Measurements from ENCODE around the gene CEP164.

The CEP164 gene

DNA sequence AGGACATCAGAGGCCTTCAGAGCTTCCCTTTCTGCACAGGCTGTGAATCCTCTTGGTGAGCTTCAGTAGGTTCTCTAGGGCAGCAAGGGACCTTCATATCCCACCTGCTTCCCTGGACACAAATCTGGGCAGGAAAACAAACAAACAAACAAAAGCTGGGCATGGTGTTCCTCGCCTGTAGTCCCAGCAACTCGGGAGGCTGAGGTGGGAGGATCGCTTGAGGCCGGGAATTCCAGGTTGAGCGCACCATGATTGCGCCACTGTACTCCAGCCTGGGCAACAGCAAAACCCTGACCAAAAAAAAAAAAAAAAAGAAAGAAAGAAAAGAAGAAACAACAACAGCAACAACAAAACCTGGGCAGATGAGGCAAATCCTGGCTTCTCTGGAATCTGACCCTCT lies 92.9 kb downstream of the CEP164 start:
- Histone ChIP-seq H3K9ac (ENCODE audit: low read length) (no peak overlapping the region), H3K27me3 (ENCODE audit: control insufficient read depth, insufficient read depth, low read length) (no peaks in the 10 kb centered on the region), H3K27ac (ENCODE audit: low read depth, low read length) (no peak overlapping the region), H3K4me3 (ENCODE audit: low read length) (no peak overlapping the region), H3K4me1 (ENCODE audit: control insufficient read depth, insufficient read depth, low read length) (no peaks in the 10 kb centered on the region), H3K36me3 (ENCODE audit: control insufficient read depth, insufficient read depth, low read length) (no peaks in the 10 kb centered on the region)

DNA sequence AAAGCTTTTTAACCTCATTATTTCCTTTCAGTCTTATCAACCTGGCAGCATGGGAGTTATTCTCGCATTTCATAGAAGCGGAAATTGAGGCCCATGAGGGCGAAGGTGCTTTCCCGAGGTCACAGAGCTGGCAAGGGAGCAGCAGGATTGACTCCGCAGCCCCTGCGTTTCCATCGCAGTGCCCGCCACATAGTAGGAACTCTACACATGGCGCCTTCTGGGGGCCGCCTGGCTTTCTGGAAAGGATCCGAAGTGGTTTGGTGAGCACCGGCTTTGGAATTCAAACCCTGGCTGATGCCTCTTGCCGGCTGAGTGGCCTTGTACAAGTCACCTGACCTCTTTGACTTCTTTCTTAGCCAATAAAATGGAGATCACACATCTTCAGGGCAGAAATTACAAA lies 93.4 kb downstream of the CEP164 start:
- Histone ChIP-seq H3K27ac (ENCODE audit: low read depth, low read length) (no peak overlapping the region), H3K4me3 (ENCODE audit: low read length) (no peak overlapping the region), H3K27me3 (ENCODE audit: control insufficient read depth, insufficient read depth, low read length) (no peaks in the 10 kb centered on the region), H3K36me3 (ENCODE audit: control insufficient read depth, insufficient read depth, low read length) (no peaks in the 10 kb centered on the region), H3K9ac (ENCODE audit: low read length) (no peak overlapping the region), H3K4me1 (ENCODE audit: control insufficient read depth, insufficient read depth, low read length) (no peaks in the 10 kb centered on the region)

DNA sequence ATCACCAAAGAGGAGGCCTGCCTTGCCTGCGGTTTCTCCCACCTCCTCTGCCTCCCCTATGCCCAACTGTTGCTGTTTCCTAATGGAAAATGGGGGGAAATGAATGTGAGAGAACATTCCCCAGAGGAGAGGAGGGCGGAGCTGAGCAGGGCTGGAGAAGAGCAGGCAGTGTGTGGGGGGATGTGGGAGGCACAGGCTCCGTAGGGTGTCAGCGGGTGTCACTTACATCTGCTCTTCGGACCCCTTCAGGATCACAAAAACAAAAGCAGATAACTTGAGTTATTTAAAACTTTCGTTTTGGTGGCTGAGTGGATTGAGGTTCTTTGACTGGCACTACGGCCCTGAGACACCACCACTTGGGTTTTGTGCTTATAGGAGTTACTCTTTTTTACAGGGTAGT lies 93.8 kb downstream of the CEP164 start:
- Histone ChIP-seq H3K9ac (ENCODE audit: low read length) (no peak overlapping the region), H3K4me3 (ENCODE audit: low read length) (no peak overlapping the region), H3K27me3 (ENCODE audit: control insufficient read depth, insufficient read depth, low read length) (no peaks in the 10 kb centered on the region), H3K4me1 (ENCODE audit: control insufficient read depth, insufficient read depth, low read length) (no peaks in the 10 kb centered on the region), H3K27ac (ENCODE audit: low read depth, low read length) (no peak overlapping the region), H3K36me3 (ENCODE audit: control insufficient read depth, insufficient read depth, low read length) (no peaks in the 10 kb centered on the region)

DNA sequence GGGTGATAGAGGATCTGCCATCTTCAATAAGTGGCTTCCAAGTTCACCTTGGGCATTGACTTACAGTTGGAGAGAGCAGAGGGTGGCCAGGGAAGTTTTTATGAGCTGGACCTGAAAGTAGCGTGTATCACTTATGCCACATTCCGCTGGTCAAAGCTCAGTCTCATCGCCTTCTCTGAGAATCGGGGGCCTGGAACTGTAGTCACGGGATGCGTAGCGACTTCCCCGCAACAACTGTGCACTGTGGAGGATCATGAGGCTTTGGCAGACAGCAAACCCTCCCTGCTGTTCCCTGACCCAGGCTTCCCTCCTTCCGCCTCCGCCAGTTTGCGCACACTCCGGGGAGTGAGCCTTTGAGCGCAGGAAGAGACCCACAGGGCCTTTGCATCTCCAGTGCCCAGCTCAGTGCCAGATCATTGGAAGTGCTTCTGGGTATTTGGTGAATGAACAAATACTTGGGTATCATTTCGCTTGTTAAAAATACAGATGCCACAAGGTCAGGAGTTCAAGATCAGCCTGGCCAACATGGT lies 95.5 kb downstream of the CEP164 start:
- Histone ChIP-seq H3K4me1 (ENCODE audit: control insufficient read depth, insufficient read depth, low read length) (no peaks in the 10 kb centered on the region), H3K27me3 (ENCODE audit: control insufficient read depth, insufficient read depth, low read length) (no peaks in the 10 kb centered on the region), H3K27ac (ENCODE audit: low read depth, low read length) (no peak overlapping the region), H3K36me3 (ENCODE audit: control insufficient read depth, insufficient read depth, low read length) (no peaks in the 10 kb centered on the region), H3K9ac (ENCODE audit: low read length) (no peak overlapping the region), H3K4me3 (ENCODE audit: low read length) (no peak overlapping the region)

DNA sequence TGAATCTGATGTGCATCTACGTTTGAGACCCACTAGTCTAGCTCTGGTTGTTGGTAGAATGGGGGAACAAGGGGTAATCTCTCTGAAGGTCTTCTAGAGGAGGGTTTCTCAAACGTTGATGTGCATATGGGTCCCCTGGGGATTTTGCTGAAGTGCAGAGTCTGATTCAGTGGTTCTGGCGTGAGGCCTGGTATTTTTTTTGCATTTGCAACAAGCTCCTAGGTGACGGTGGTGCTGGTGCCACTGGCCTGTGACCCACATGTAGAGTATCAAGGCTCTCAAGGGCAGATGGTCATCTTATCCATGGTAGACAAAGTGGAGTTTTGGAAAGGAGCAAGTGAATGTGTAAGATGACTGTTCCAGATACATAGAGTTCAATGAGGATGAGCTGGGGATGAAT lies 97.1 kb downstream of the CEP164 start:
- H3K9ac ChIP-seq (ENCODE audit: low read length), result no peak overlapping the region
- no peaks in the 10 kb centered on the region for H3K27me3 ChIP-seq (ENCODE audit: control insufficient read depth, insufficient read depth, low read length)
- no peaks in the 10 kb centered on the region for H3K36me3 ChIP-seq (ENCODE audit: control insufficient read depth, insufficient read depth, low read length)
- H3K4me1 ChIP-seq (ENCODE audit: control insufficient read depth, insufficient read depth, low read length), result no peaks in the 10 kb centered on the region
- H3K27ac ChIP-seq (ENCODE audit: low read depth, low read length), result no peak overlapping the region
- no peak overlapping the region for H3K4me3 ChIP-seq (ENCODE audit: low read length)

DNA sequence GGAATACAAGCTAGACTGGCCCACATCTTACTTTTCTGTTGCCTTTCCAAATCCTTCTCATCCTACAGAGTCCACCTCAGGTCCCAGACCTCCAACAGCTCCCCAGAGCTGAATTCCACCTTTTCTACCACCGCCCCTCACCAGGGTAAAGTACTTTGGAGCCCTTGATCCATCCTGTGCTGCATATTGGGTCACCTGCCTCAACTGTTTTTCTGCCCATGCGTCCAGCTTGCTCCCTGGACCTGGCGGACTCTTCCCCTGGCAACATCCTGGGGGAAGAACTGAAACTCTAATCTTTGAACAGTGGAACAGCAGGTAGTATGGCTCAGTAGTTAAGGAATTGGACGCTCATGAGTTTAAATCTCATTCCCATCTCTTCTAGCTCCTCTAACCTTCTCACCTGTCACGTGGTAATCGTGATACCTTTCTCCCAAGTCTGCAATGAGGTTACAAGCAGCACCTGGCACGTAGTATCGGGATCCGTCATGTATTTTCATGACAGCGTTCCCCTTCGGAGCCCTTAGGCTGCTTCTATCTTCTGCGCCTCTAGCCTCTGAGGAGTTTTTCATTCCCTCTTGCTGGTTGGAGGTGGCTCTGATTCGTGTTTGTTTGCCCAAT lies 98.1 kb downstream of the CEP164 start:
- H3K36me3 ChIP-seq (ENCODE audit: control insufficient read depth, insufficient read depth, low read length), result no peaks in the 10 kb centered on the region
- H3K4me1 ChIP-seq (ENCODE audit: control insufficient read depth, insufficient read depth, low read length), result no peaks in the 10 kb centered on the region
- no peak overlapping the region for H3K9ac ChIP-seq (ENCODE audit: low read length)
- H3K4me3 ChIP-seq (ENCODE audit: low read length), result no peak overlapping the region
- H3K27ac ChIP-seq (ENCODE audit: low read depth, low read length), result no peak overlapping the region
- no peaks in the 10 kb centered on the region for H3K27me3 ChIP-seq (ENCODE audit: control insufficient read depth, insufficient read depth, low read length)

DNA sequence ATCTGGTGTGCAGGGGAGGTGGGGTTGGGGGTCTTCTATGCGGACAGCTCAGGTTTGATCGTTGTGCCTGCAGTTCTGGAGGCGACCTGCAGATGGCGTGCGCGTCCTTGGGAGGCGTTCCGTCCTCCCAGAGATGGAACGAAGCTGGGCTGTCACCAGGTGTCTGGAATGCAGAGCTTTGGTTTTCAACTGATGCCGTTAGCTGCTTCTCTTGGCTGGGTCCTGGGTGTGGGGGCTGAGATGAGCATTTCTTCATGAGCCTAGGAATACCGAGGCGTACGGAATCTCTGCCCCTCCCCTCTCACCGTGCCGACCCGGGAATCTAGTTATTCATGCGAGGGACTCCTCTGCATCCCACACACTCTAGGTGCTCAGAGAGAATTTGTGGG lies 98.6 kb downstream of the CEP164 start:
- Histone ChIP-seq H3K4me3 (ENCODE audit: low read length) (no peak overlapping the region), H3K9ac (ENCODE audit: low read length) (no peak overlapping the region), H3K36me3 (ENCODE audit: control insufficient read depth, insufficient read depth, low read length) (no peaks in the 10 kb centered on the region), H3K27ac (ENCODE audit: low read depth, low read length) (no peak overlapping the region), H3K4me1 (ENCODE audit: control insufficient read depth, insufficient read depth, low read length) (no peaks in the 10 kb centered on the region), H3K27me3 (ENCODE audit: control insufficient read depth, insufficient read depth, low read length) (no peaks in the 10 kb centered on the region)

DNA sequence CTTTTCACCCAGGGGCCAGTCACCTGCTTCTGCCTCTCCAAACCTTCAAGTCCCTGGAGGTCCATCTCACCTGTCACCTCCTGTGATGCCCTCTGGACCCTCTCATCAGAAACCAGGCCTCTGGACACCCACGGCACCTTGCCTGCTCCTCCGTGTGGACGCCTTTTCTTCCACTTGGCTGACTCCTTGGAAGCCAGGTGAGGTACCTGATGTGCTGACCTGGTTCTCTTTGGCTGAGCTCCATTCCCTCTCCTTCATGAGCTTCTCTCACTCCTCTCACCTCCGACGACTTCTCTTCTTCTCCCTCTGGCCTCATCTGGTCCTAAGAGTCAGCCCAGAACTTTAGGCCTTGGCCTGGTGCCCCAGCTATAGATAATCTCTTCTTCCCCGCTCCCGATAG lies 99.3 kb downstream of the CEP164 start:
- Histone ChIP-seq H3K4me3 (ENCODE audit: low read length) (no peak overlapping the region), H3K9ac (ENCODE audit: low read length) (no peak overlapping the region), H3K4me1 (ENCODE audit: control insufficient read depth, insufficient read depth, low read length) (no peaks in the 10 kb centered on the region), H3K27ac (ENCODE audit: low read depth, low read length) (no peak overlapping the region), H3K27me3 (ENCODE audit: control insufficient read depth, insufficient read depth, low read length) (no peaks in the 10 kb centered on the region), H3K36me3 (ENCODE audit: control insufficient read depth, insufficient read depth, low read length) (no peaks in the 10 kb centered on the region)

DNA sequence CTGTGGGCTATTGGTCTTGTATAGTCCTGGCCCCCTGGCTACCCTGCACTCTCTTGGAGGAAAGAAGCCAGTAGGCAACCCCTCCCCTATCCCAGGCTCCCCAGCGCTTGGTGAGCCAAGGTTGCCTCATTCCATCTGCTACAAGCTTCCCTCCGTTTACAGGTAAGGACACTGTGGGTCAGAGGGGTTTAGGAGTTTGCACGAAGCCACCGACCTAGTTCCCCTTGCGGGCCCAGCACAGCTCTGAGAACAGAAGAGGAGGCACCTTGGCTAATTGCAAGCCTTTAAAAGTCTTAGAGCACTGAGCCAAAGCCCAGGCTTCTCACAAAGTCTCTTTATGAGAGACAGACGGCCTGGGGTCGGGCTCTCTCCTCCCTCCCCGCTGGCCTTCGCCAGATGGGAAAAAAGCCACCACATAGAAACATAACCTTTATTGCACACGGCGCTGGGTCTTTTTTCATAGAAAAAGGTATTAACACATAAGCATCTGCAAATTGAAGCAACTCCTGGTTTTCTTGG lies 99.8 kb downstream of the CEP164 start:
- no peak overlapping the region for H3K4me3 ChIP-seq (ENCODE audit: low read length)
- no peak overlapping the region for H3K9ac ChIP-seq (ENCODE audit: low read length)
- H3K27me3 ChIP-seq (ENCODE audit: control insufficient read depth, insufficient read depth, low read length), result no peaks in the 10 kb centered on the region
- no peak overlapping the region for H3K27ac ChIP-seq (ENCODE audit: low read depth, low read length)
- H3K36me3 ChIP-seq (ENCODE audit: control insufficient read depth, insufficient read depth, low read length), result no peaks in the 10 kb centered on the region
- no peaks in the 10 kb centered on the region for H3K4me1 ChIP-seq (ENCODE audit: control insufficient read depth, insufficient read depth, low read length)

DNA sequence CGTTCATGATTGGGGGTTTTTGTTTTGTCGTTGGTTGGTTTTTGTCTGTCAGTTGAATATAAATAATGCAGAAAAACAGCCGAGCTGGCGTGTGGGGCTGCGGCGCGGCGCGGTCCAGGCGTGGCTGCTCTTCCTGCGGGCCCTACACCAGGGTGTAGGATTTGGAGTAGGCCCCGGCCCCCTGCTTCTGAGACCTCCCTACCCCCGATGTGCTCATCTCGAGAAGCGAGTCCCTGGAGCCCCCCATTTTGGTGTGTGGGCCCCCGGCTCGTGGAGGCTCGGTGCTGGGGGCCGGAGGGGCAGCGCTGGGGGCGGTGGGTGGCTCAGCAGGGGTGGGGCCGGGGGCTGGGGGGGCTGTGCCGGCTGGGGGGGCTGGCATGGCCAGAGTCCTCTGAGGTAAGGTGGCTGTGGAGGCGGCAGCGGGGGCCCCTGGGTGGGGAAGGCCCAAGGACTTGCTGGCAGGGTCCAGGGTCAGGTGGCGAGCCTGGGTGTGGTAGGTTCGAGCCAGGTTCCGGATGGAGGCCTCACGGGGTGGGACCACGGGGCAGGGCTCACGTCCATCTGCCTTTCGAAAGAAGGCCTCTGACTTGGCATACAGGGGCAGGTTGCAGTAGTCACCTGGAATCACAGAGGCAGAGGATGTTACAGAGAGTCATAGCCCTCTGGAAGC lies 100.7 kb downstream of the CEP164 start:
- Histone ChIP-seq H3K4me3 (ENCODE audit: low read length) (no peak overlapping the region), H3K9ac (ENCODE audit: low read length) (no peak overlapping the region), H3K27me3 (ENCODE audit: control insufficient read depth, insufficient read depth, low read length) (no peaks in the 10 kb centered on the region), H3K27ac (ENCODE audit: low read depth, low read length) (no peak overlapping the region), H3K36me3 (ENCODE audit: control insufficient read depth, insufficient read depth, low read length) (no peaks in the 10 kb centered on the region), H3K4me1 (ENCODE audit: control insufficient read depth, insufficient read depth, low read length) (no peaks in the 10 kb centered on the region)

DNA sequence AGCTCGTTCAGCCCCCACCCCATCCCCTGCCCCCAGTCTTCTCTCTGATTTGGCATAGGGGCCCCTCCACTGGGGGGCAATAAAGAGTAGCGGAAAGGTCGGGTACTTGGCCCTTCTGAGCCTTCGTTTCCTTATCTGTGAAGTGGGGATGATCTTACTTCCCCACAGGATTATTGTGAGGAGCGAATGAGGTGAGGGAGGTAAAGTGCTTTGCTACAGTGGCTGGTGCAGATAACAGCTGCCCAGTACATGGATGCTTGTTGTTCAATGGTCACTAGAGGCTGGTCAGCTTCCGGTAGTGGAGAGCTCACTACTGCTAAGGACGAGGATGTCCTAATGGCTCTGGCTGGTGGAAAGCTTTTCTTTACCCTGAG lies 101.2 kb downstream of the CEP164 start:
- Histone ChIP-seq H3K27ac (ENCODE audit: low read depth, low read length) (no peak overlapping the region), H3K9ac (ENCODE audit: low read length) (no peak overlapping the region), H3K4me3 (ENCODE audit: low read length) (no peak overlapping the region), H3K4me1 (ENCODE audit: control insufficient read depth, insufficient read depth, low read length) (no peaks in the 10 kb centered on the region), H3K36me3 (ENCODE audit: control insufficient read depth, insufficient read depth, low read length) (no peaks in the 10 kb centered on the region), H3K27me3 (ENCODE audit: control insufficient read depth, insufficient read depth, low read length) (no peaks in the 10 kb centered on the region)

DNA sequence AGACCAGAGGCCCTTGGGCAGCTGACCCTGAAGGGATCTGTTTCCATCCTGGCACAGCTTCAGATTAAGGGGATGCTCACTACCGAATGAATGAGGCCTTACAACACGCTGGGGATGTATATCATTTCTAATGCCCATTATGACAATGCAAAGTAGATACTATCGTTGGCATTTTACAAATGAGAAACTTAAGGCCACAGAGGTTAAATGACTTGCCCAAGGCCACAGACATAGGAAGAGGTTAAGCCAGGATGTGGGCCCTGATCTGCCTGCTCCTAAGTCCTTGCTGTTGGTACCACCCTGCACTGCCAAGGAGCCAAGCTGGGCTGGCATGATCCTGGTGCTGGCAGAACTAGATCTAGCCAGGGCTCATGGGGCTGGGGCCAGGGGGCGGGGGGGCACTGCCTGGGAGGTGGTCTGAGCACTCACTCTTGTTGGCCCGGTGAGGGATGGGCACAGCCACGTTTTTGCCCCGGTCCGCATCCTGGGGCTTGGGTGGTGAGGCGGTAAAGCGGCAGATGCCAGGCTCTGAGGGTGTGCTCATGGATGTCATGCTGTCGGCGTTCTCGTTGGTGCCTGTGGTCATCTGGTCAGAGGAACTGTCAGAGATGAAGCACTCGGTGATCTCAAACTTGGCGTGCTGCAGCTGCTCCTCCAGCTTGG lies 102.8 kb downstream of the CEP164 start:
- no peak overlapping the region for H3K27ac ChIP-seq (ENCODE audit: low read depth, low read length)
- H3K4me3 ChIP-seq (ENCODE audit: low read length), result no peak overlapping the region
- no peaks in the 10 kb centered on the region for H3K27me3 ChIP-seq (ENCODE audit: control insufficient read depth, insufficient read depth, low read length)
- no peak overlapping the region for H3K9ac ChIP-seq (ENCODE audit: low read length)
- no peaks in the 10 kb centered on the region for H3K36me3 ChIP-seq (ENCODE audit: control insufficient read depth, insufficient read depth, low read length)
- no peaks in the 10 kb centered on the region for H3K4me1 ChIP-seq (ENCODE audit: control insufficient read depth, insufficient read depth, low read length)
